ENCODE data around the gene ZNF12.
"Not testable (repeated sequence)": the region's sequence is repeated elsewhere in the genome, so short reads cannot be mapped to it uniquely, and the experiment has no call there.

Gene ZNF12

GRCh38 chr7:6691609-6692106 lies 15.1 kb downstream of the ZNF12 start:
- DNase-seq (ENCODE audit: low spot score): no peak

- DNase-seq (ENCODE audit: low spot score): no peak
These were observed 15.6 kb downstream of the ZNF12 start for GRCh38 chr7:6691103-6691502.

- DNase-seq (ENCODE audit: low spot score): no peak
These were observed 26.6 kb downstream of the ZNF12 start for GRCh38 chr7:6680146-6680545.

DNA sequence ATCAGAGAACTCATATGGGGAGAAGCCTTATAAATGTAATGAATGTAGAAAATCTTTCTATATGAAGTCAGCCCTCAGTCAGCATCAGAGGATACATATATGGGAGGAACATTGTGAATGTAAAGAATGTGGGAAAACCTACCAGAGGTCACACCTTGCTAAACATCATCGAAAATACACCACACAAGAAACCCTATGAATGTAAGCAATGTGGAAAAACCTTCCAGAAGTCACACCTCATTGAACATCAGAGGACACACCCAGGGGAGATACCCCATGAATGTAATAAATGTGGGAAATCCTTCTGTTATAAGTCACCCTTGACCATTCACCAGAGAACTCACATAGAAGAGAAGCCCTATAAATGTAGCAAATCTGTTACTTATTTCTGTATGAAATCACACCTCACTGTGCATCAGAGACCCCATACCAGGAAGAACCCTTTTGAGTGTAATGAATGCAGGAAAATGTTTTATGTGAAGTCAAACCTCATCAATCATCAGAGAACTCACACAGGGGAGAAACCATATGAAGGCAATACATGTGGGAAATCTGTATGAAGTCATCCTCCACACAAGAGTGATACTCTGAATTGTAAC lies 30.8 kb downstream of the ZNF12 start:
- DNase-seq (ENCODE audit: low spot score): no peak

DNA sequence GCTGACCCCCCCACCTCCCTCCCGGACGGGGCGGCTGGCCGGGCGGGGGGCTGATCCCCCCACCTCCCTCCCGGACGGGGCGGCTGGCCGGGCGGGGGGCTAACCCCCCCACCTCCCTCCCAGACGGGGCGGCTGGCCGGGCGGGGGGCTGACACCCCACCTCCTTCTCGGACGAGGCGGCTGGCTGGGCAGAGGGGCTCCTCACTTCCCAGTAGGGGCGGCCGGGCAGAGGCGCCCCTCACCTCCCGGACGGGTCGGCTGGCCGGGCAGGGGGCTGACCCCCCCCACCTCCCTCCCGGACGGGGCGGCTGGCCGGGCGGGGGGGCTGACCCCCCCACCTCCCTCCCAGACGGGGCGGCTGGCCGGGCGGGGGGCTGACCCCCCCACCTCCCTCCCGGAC lies 35.9 kb downstream of the ZNF12 start:
- DNase-seq (ENCODE audit: low spot score): not testable (repeated sequence)

- no peak for DNase-seq (ENCODE audit: low spot score)
These were observed 48.0 kb downstream of the ZNF12 start for GRCh38 chr7:6658618-6659345.

- no peak for DNase-seq (ENCODE audit: low spot score)
These were observed 50.3 kb downstream of the ZNF12 start for GRCh38 chr7:6656413-6656812.

GRCh38 chr7:6655636-6656385 lies 50.9 kb downstream of the ZNF12 start:
- DNase-seq (ENCODE audit: low spot score): no peak

- DNase-seq (ENCODE audit: low spot score): no peak
These were observed 51.7 kb downstream of the ZNF12 start for GRCh38 chr7:6654842-6655610.

GRCh38 chr7:6654113-6654841 lies 52.5 kb downstream of the ZNF12 start:
- DNase-seq (ENCODE audit: low spot score): no peak

DNA sequence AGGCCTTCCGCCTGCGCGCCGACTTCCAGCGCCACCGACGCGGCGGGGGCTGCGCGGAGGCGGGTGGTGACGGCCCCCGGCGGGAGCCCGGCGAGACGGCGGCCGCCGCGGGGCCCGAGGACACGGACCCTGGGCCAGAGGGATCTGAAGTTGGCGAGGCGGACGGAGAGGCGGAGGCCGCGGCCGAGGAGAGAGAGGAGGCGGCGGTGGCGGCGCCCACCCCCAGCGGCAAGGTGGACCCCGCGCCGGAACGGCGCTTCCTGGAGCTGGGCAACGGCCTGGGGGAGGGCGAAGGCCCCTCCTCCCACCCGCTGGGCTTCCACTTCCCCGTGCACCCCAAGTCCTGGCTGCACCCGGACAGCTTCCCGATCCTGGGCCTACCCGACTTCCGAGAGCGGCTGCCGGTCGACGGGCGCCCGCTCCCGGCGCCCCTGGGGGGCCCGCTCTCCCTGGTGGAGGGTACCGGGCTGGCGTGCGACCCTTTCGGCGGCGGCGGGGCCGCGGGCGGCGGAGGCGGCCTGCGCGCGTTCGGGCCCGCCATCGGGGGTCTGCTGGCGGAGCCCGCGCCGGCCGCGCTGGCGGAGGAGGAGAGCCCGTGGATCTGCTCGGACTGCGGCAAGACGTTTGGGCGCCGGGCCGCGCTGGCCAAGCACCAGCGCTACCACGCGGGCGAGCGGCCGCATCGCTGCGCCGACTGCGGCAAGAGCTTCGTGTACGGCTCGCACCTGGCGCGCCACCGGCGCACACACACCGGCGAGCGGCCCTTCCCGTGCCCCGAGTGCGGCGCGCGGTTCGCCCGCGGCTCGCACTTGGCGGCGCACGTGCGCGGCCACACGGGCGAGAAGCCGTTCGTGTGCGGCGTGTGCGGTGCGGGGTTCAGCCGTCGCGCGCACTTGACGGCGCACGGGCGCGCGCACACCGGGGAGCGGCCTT lies 53.4 kb downstream of the ZNF12 start:
- DNase-seq (ENCODE audit: low spot score): no peak

DNA sequence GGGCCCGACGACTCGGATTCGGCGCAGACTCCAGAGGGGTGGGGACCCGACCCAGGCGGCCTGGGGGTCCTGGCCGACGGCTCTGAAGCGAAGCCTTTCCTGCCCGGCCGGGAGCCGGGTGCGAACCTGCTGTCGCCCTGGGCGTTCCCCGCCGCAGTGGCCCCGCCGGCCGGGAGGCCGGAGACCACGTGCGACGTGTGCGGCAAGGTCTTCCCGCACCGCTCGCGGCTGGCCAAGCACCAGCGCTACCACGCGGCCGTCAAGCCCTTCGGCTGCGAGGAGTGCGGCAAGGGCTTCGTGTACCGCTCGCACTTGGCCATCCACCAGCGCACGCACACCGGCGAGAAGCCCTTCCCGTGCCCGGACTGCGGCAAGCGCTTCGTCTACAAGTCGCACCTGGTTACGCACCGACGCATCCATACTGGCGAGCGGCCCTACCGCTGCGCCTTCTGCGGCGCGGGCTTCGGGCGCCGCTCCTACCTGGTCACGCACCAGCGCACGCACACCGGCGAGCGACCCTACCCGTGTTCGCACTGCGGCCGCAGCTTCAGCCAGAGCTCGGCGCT lies 54.2 kb downstream of the ZNF12 start:
- no peak for DNase-seq (ENCODE audit: low spot score)

DNA sequence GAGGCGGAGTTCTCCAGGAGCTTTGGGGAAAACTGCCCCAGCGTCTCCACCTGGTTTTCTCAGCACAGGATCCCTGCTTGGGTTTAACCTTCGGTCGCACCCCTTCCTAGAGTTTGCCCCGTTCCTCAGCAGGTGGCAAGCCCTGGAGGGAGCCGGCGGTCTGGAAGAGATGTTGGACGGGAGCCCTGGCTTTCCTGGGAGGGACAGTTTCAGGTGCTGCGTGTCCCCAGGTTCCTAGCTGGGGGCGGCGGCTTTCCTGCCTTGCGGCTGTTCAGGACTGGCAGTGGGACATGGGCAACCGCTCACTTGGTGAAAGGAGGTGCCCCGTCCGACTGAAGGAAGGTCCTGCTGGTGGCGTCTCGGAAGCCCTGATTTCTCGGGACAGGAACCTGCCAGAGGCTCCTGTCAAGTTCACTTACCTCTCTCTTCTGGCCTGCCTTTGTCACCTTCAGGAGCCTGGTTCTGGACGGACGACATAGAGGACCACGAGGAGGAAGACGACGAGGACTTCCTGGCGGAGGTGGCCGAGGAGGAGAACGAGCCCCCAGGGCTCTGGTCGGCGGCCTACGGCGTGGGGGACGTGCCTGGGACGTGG lies 54.8 kb downstream of the ZNF12 start:
- no peak for DNase-seq (ENCODE audit: low spot score)

DNA sequence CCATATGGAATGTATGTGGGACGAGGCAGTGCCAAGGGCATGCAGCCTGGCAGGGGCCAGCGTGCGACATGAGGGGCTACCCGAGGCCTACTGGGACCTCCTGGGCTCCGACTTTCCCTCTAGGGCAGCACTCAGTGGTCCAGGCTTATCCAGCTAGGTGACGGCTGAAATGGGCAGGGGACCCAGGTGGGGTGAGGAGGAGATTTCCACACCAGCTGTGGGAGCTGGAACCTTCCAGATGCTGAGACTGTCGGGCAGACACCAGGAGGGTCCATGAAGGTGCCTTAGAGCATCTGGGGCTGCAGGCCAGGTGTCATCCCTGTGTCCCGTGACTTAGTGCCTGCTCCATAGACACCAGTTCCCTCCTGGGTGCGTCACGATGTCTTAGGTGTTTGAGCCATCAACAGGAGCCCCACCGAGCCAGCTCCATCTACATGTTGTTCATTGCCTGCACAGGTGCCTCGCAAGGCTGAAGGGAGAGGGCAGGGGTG lies 56.2 kb downstream of the ZNF12 start:
- DNase-seq (ENCODE audit: low spot score): no peak

DNA sequence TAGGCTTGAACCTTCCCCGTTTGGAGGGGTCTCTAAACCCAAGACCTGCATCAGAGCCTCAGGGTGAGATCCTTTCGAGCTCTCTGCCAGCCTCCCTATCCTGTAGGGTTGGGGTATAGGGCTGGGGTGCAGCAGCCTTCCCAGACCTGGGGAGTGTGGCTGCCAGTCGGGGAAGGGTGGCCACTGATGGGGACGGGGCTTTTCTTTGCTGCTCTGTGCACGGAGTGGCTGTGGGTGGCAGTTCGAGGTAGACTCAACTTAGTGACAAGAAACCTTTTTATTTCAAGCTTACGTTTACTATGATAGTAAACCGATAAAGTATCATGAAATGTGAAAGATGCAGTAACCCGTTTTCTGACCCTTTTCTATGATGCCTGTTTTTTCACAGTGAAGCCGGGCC lies 56.7 kb downstream of the ZNF12 start:
- no peak for DNase-seq (ENCODE audit: low spot score)

DNA sequence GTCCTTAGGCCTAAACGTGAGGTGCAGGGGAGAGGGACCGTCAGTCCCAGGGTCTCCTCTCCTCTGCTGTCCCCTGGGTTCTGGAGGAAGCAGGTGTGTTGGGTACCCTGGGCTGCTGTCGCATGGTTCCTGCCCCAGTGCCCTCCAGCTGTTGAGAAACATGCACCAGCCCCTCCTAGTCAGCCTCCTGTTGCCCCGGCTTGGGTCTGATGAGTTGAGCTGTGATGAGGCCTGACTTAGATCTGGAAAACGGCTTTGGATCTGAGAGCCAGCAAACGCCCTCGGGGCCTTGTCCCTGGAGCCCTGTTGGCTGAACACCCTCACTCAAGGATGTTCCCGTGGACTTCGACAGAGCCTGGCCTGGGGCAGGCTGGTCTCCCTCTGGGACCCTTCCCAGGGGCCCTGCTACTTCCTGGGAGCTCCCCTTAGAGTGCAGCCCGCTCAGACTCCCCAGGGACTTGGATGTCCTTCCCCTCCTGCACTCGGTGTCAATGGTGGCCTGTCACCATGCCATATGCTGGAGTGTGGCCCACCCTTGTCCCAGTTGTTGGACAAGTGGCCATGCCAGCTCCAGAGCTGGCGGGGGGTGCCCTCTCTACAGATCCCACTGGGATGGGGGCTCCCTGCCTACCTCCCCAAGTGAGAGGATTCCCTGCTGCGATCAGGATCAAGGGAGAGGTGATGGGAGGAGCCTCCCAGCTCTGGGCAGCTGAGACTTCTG lies 57.3 kb downstream of the ZNF12 start:
- no peak for DNase-seq (ENCODE audit: low spot score)

GRCh38 chr7:6648815-6649104 lies 58.0 kb downstream of the ZNF12 start:
- DNase-seq (ENCODE audit: low spot score): no peak

DNA sequence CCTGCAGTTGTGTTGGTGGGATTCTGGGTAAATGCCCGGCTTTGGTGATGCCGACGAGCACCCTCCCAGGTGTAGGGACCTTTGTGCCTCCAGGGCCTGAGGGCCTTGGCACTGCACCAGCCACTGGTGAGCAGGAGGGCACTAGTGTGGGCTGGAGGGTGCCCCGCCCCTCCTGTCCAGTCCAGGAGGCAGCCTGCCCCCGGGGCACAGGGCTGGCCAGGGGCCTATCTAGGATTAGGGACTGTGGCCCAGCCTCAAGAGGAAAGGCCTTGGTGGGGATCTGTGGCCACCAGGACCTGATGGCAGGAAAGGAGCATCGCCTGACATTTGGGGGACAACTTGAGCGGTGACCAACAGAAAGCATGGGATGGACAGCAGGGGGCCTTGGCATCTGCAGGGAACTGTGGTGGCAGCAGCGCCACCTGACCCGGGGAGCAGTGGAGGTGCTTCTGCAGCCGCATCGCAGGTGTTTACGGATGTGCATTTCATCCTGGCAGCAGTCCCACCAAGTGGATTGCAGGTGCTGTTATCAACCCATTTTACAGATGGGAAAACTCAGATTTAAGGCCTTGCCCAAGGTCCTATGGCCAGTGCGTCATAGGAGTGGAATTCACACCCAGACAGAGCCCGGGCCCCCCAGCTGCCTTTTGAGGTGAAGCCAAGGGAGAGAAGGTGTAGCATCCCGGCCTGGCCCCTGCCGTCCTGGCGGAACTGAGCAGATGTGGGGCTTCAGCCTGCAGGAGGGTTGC lies 58.5 kb downstream of the ZNF12 start:
- DNase-seq (ENCODE audit: low spot score): no peak
